NCI-H1436 treated with DMSO at 0.1 percent for 48 hours (cell line): Measurements from ENCODE around the gene LIN9.

Experiments used
- DNase-seq: peaks from one replicate; lab custom pipeline; 2025; lab: John Stamatoyannopoulos, UW

The LIN9 gene

GRCh38 chr1:226318471-226318870, 9.5 kb upstream of the LIN9 start:
- DNase-seq, result no peak

DNA sequence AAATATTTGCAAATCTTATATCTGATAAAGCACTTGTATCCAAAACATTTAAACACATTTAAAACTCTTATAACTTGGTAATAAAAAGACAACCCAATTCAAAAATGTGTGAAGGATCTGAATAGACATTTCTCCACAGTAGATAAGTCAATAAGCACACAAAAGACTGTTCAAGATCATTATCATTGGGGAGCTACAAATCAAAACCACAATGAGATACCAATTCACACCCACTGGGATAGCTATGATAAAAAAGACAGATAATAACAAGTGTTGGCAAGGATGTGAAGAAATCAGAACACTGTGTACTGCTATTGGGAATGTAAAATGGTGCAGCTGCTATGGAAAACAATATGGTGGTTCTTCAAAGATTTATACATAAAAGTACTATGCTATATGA, 5.1 kb upstream of the LIN9 start:
- DNase-seq, result no peak

DNA sequence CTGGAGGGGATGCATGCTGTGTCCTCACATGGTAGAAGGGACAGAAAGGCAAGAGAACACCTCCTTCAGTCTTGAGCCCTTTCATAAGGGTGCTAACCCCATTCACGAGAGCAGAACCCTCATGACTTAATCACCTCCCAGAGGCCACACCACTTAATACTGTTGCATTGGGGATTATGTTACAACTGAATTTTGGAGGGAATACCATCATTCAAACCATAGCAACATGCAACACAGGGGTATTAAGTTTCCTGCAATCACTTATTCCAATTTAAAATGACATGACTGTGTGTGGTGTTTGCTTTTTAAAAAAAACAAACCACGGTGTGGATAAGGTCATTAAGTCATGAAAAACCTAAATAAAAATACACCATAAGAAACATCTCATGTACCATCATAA, 3.1 kb upstream of the LIN9 start:
- no peak for DNase-seq

DNA sequence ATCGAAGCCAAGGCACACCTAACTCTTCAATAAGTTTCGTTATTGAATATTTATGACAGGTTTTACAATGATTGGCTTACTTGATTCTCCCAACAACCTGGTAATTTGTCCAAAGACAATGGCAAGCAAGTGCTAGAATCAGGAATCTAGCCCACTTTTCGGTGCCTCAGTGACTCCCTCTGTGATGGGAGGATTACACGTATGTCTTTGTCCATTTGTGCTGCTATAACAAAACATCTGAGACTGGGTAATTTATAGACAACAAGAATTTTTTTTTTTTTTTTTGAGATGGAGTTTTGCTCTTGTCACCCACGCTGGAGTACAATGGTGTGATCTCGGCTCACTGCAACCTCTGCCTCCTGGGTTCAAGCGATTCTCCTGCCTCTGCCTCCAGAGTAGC, 2.4 kb upstream of the LIN9 start:
- no peak for DNase-seq

DNA sequence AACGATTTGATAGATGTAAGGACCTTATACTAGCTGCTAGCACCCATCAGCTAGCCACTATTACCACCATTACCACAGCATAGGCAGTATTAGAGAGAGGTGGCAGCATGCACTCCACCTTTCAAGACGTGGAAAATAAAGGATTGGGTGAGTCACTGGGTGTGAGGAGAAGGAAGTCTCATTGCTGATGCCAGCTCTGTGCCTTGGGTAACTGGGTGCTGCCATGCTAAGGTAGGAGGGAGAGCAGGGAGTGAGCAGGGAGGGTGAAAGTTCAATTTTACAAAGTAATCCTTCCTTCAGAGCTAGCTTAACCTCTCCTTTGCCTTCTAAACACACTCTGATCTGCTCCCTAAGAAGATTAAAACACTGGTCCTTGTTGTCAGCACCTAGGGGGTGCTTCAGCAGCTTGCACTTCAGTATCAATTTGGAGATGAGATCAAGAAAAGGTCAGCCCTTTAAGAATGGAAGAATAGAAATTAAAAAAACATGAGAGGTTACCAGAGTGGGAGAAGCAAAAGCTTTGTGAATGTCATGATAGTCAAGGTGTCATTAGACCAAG, 1.8 kb upstream of the LIN9 start:
- no peak for DNase-seq

GRCh38 chr1:226310245-226310540, 1.2 kb upstream of the LIN9 start:
- DNase-seq, result no peak

GRCh38 chr1:226309398-226310244, 657 bp upstream of the LIN9 start:
- DNase-seq, result no peak

GRCh38 chr1:226308166-226308722, 720 bp downstream of the LIN9 start:
- DNase-seq, result no peak

- DNase-seq, result no peak
These were observed 2.5 kb downstream of the LIN9 start for GRCh38 chr1:226306425-226306824.

- DNase-seq, result no peak
These were observed 3.8 kb downstream of the LIN9 start for GRCh38 chr1:226305184-226305583.

- DNase-seq, result no peak
These were observed 4.5 kb downstream of the LIN9 start for GRCh38 chr1:226304291-226304955.

DNA sequence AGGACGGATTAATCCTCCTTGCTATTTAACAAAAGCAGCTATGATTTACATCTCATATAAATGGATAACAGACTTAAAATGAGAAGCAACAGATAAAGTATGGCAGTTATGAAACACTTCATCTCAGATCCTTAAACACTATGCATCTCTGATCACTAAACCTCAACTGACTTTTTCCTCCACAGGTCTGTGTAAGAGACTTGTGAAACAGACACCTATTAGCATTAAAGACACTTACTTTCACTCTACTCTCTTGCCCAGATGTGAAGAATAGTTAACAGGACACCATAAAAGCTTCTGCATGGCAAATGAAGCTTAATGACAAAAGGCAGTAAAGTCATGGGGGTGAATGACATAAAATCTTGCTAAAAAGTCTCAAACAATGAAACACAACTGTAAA, 6.2 kb downstream of the LIN9 start:
- no peak for DNase-seq

- no peak for DNase-seq
These were observed 12.1 kb downstream of the LIN9 start for GRCh38 chr1:226296911-226297310.

DNA sequence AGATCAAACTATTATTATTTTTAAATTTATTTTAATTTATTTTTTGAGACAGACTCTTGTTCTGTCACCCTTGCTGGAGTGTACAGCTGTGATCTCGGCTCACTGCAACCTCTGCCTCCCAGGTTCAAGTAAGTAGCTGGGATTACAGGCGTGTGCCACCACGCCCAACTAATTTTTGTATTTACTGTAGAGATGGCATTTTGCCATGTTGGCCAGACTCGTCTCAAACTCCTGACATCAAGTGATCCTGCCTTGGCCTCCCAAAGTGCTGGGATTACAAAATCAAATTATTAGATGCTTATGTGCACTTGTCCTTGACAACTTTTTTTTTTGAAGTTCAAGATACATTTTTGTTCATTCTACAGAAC, 15.4 kb downstream of the LIN9 start:
- no peak for DNase-seq

DNA sequence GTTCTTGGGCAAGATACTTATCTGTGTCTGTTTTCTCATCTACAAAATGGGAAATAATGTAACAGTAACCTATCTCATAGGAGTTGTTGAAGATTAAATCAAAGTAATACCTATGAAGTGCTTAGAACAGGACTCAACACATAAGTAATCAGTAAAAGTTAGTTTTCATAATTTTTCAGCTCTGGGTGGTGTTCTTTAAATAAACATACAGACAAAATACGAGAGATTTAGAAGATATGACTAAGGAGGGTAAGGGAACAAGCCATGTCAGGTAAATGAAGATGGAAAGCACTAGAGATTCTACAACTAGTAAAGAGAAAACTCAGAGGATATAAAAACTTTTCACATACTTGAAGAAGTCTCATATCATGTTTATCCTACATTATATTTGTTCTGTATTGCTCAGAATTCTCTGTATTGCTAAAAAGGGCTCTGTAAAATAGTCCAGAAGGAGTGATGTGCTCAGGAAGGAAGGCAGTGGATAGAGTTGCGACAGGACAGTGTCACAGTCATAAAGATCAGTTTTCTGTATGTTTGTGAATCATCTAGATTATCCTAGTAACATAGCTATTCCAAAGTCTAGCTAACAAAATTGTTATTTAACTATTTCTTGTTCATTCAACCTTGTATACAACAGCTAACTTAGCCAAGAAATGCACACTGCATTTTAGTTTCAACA, 16.0 kb downstream of the LIN9 start:
- no peak for DNase-seq

- no peak for DNase-seq
These were observed 21.4 kb downstream of the LIN9 start for GRCh38 chr1:226287587-226287986.

- no peak for DNase-seq
These were observed 27.9 kb downstream of the LIN9 start for GRCh38 chr1:226281058-226281457.

DNA sequence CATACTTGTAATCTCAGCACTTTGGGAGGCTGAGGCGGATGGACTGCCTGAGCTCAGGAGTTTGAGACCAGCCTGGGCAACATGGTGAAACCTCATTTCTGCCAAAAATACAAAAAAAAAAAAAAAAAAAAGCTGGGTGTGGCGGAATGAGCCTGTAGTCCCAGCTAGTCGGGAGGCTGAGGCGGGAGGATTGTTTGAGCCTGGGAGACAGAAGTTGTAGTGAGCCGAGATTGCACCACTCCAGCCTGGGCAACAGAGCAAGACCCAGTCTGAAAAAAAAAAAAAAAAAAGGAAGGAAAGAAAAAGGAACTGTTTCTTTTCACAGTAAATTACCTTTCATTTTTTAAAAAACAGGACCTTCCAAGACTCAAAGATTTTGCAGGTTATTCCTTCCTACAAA, 29.5 kb downstream of the LIN9 start:
- DNase-seq, result no peak

- DNase-seq, result no peak
These were observed 31.1 kb downstream of the LIN9 start for GRCh38 chr1:226277897-226278296.

GRCh38 chr1:226276987-226277386, 32.0 kb downstream of the LIN9 start:
- DNase-seq, result no peak

GRCh38 chr1:226276077-226276682, 32.8 kb downstream of the LIN9 start:
- no peak for DNase-seq

DNA sequence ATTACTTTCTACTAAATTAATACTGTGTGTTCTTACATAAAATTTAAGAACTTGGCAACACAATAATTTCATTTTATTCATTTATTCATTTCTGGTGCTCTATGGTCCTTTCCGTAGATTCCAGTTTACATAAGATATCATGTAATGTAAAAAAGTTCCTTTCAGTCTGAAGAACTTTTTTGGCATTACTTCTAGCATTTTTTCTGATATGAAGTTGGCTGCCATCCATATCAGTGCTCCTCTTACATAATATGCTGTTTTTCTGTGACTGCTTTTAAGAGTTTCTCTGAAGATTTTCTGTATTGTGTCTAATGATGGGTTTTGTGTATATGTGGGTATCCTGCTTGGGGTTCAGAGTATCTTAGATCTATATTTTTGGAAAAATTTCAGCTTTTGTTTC, 34.8 kb downstream of the LIN9 start:
- DNase-seq, result no peak
